HepG2 (cell line): ENCODE measurements around the gene POU2AF3. TPM values are rescaled to one million over a fixed set of nuclear protein-coding genes. Genes with fewer than 3 reads are reported as not detected.

ENCODE experiments used
- EP300 ChIP-seq, 3 experiments: sonication (generic) in 1 of 3; formaldehyde crosslinking in 1 of 3; IDR thresholded peaks; 2 replicates each; pipeline versions ENCODE4 v1.5.1 to v1.6.1; 2011 to 2020; ENCODE audit warnings: low read depth in 2 of 3, low read length in 2 of 3, borderline replicate concordance in 1 of 3, improper control_type of control experiment in 1 of 3, mild to moderate bottlenecking in 1 of 3, missing genetic modification reagents in 1 of 3, moderate library complexity in 1 of 3
- GZF1 ChIP-seq: sonication (generic); formaldehyde crosslinking; IDR thresholded peaks from 2 replicates; pipeline ENCODE4 v1.5.1; 2020; ENCODE audit warnings: mild to moderate bottlenecking, missing genetic modification reagents
- IRF2 ChIP-seq: IDR thresholded peaks from 2 replicates; pipeline ENCODE4 v1.6.1; 2018; ENCODE audit warnings: missing genetic modification reagents, missing compliant biosample characterization
- LCORL ChIP-seq, 2 experiments: fragments of 450-650 bp in 1 of 2; sonication (generic) in 1 of 2; formaldehyde crosslinking in 1 of 2; IDR thresholded peaks; 2 replicates each; pipeline versions ENCODE4 v1.5.0 to v1.6.1; 2017 to 2020; ENCODE audit warnings: antibody characterized with exemption in 1 of 2, missing genetic modification reagents in 1 of 2
- MAF1 ChIP-seq: sonication (generic); formaldehyde crosslinking; IDR thresholded peaks from 2 replicates; pipeline ENCODE4 v1.5.0; 2020; ENCODE audit warnings: missing genetic modification reagents, borderline replicate concordance
- TEAD2 ChIP-seq: sonication (generic); formaldehyde crosslinking; IDR thresholded peaks from 2 replicates; pipeline ENCODE4 v1.9.0; 2021; ENCODE audit warnings: missing genetic modification reagents
- ZFX ChIP-seq: sonication (generic); formaldehyde crosslinking; IDR thresholded peaks from 2 replicates; pipeline ENCODE4 v1.4.0; 2020; ENCODE audit warnings: mild to moderate bottlenecking, low read depth, missing genetic modification reagents, moderate library complexity
- ZNF350 ChIP-seq: sonication (generic); formaldehyde crosslinking; IDR thresholded peaks from 2 replicates; pipeline ENCODE4 v1.4.0; 2020; ENCODE audit warnings: mild to moderate bottlenecking, low read depth, missing genetic modification reagents, borderline replicate concordance
- ZNF7 ChIP-seq: IDR thresholded peaks from 2 replicates; pipeline ENCODE4 v1.6.1; 2016; ENCODE audit warnings: missing biosample characterization, missing genetic modification reagents
- polyA plus RNA-seq, 8 experiments: library from polyadenylated mRNA; depleted of rRNA in 3 of 8; stranded (reverse) in 7 of 8; unstranded in 1 of 8; fragments of >200 nt; fragmentation: Illumina TruSeq in 4 of 8; extraction: Trizol in 4 of 8; gene quantifications; 2 replicates each; pipeline versions ENCODE4 v1.2.1 to v1.2.3, GENCODE V29; 2011 to 2016; ENCODE audit warnings: low read depth in 4 of 8, missing spikeins in 1 of 8, mixed read lengths in 1 of 8; ENCODE audit not compliant: insufficient read depth in 1 of 8
- total RNA-seq, 5 experiments: library from RNA; depleted of rRNA; stranded (reverse); fragments of >200 nt; fragmentation: Illumina TruSeq; extraction: Trizol; gene quantifications; 2 replicates each; pipeline ENCODE4 v1.2.3, GENCODE V29; 2016; ENCODE audit warnings: low read depth in 1 of 5
- TF ChIP-seq, protein P1 (sequence below): fragments of 450-650 bp; IDR thresholded peaks from 2 replicates; pipeline ENCODE4 v1.6.1; 2017; ENCODE audit warnings: mild to moderate bottlenecking
- TF ChIP-seq, protein P2 (sequence below): sonication (generic); formaldehyde crosslinking; IDR thresholded peaks from 2 replicates; pipeline ENCODE4 v1.5.0; 2020; ENCODE audit warnings: mild to moderate bottlenecking, missing genetic modification reagents
- TF ChIP-seq, protein P3 (sequence below): IDR thresholded peaks from 2 replicates; pipeline ENCODE4 v1.6.1; 2012; ENCODE audit warnings: low read depth, low read length, improper control_type of control experiment
- TF ChIP-seq, protein P4 (sequence below): sonication (generic); formaldehyde crosslinking; IDR thresholded peaks from 2 replicates; pipeline ENCODE4 v1.4.0; 2020; ENCODE audit warnings: missing genetic modification reagents, borderline replicate concordance
- TF ChIP-seq, protein P5 (sequence below): sonication (generic); formaldehyde crosslinking; IDR thresholded peaks from 2 replicates; pipeline ENCODE4 v1.4.0; 2020; ENCODE audit warnings: missing genetic modification reagents, borderline replicate concordance

The POU2AF3 gene
- total and polyA plus RNA-seq, 2 of the 13 experiments (the other 11 are each of a cell fraction or from before 2014, with no cell fraction given), result 7.8 to 71.2 TPM

DNA sequence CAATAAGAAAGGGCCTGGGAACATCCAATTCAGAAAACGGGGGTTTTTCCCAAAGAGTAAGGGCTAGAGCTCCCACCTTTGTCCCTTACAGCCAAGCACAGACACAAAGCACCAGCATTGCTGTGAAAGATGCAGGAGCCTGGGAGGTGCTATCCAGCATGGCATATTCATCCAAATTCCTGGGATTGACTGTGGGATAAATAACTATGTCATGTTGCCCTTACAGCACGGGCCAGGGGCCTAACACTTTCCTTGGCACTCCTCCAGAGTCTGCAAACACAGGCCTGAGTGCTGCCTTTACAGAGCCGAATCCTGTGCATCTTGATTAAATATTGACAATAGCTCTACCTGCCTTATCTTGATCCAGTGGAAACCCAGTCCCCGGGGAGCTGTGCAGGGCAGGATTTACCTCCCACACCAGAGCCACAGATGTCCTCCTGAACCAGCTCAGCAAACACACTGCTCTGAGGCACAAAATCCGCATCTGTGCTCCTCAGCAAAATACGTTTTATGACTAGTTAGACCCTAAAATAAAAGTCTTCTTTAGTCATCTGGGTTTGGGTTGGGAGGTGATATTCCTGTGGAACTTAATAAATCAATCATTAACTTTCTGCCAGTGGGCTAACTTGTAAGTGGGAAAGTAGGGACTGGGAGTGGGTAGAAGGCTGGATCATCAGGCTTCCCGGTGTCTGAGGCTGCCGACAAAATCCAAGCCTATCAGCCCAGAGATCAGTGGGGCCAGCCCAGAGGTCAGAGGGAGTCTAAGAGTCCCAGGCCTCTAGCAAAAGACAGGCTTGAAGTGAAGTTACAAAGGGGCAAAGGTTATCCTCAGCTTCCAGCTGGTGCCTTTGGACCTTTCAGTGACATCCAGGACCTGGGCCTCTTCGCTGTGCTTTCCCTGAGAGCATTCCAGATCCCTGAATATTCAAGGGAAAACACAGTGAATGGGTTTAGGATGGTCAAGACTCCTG is 36.5 kb downstream of the POU2AF3 start (continued):
- TF ChIP-seq, protein P1, sequence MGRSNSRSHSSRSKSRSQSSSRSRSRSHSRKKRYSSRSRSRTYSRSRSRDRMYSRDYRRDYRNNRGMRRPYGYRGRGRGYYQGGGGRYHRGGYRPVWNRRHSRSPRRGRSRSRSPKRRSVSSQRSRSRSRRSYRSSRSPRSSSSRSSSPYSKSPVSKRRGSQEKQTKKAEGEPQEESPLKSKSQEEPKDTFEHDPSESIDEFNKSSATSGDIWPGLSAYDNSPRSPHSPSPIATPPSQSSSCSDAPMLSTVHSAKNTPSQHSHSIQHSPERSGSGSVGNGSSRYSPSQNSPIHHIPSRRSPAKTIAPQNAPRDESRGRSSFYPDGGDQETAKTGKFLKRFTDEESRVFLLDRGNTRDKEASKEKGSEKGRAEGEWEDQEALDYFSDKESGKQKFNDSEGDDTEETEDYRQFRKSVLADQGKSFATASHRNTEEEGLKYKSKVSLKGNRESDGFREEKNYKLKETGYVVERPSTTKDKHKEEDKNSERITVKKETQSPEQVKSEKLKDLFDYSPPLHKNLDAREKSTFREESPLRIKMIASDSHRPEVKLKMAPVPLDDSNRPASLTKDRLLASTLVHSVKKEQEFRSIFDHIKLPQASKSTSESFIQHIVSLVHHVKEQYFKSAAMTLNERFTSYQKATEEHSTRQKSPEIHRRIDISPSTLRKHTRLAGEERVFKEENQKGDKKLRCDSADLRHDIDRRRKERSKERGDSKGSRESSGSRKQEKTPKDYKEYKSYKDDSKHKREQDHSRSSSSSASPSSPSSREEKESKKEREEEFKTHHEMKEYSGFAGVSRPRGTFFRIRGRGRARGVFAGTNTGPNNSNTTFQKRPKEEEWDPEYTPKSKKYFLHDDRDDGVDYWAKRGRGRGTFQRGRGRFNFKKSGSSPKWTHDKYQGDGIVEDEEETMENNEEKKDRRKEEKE, result no peak
- TF ChIP-seq, protein P2, sequence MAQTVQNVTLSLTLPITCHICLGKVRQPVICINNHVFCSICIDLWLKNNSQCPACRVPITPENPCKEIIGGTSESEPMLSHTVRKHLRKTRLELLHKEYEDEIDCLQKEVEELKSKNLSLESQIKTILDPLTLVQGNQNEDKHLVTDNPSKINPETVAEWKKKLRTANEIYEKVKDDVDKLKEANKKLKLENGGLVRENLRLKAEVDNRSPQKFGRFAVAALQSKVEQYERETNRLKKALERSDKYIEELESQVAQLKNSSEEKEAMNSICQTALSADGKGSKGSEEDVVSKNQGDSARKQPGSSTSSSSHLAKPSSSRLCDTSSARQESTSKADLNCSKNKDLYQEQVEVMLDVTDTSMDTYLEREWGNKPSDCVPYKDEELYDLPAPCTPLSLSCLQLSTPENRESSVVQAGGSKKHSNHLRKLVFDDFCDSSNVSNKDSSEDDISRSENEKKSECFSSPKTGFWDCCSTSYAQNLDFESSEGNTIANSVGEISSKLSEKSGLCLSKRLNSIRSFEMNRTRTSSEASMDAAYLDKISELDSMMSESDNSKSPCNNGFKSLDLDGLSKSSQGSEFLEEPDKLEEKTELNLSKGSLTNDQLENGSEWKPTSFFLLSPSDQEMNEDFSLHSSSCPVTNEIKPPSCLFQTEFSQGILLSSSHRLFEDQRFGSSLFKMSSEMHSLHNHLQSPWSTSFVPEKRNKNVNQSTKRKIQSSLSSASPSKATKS, result no peak
- TF ChIP-seq, protein P3, sequence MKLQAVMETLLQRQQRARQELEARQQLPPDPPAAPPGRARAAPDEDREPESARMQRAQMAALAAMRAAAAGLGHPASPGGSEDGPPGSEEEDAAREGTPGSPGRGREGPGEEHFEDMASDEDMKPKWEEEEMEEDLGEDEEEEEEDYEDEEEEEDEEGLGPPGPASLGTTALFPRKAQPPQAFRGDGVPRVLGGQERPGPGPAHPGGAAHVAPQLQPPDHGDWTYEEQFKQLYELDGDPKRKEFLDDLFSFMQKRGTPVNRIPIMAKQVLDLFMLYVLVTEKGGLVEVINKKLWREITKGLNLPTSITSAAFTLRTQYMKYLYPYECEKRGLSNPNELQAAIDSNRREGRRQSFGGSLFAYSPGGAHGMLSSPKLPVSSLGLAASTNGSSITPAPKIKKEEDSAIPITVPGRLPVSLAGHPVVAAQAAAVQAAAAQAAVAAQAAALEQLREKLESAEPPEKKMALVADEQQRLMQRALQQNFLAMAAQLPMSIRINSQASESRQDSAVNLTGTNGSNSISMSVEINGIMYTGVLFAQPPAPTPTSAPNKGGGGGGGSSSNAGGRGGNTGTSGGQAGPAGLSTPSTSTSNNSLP, result peak; percentile 54; the same call in 1 of the 2 replicates
- peak; percentile 86 for TF ChIP-seq IRF2 (CRISPR knock-in tag)
- TF ChIP-seq, protein P4, sequence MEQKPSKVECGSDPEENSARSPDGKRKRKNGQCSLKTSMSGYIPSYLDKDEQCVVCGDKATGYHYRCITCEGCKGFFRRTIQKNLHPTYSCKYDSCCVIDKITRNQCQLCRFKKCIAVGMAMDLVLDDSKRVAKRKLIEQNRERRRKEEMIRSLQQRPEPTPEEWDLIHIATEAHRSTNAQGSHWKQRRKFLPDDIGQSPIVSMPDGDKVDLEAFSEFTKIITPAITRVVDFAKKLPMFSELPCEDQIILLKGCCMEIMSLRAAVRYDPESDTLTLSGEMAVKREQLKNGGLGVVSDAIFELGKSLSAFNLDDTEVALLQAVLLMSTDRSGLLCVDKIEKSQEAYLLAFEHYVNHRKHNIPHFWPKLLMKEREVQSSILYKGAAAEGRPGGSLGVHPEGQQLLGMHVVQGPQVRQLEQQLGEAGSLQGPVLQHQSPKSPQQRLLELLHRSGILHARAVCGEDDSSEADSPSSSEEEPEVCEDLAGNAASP (CRISPR knock-in tag), result peak; percentile 84
- peak; percentile 69; the same call in 1 of the 2 replicates for TF ChIP-seq LCORL (IDR thresholded peaks at IDR 0.05)
- TF ChIP-seq LCORL (CRISPR knock-in tag; IDR thresholded peaks at IDR 0.05), result peak; percentile 94
- peak in 1 of 2 experiments; percentile 94; a peak in 2 of 4 replicates for TF ChIP-seq EP300 (IDR thresholded peaks at IDR 0.05; ENCODE audit: low read depth in 2 of 2, low read length in 2 of 2)
- peak; percentile 78; the same call in 1 of the 2 replicates for TF ChIP-seq EP300 (CRISPR knock-in tag; IDR thresholded peaks at IDR 0.05; ENCODE audit: borderline replicate concordance)
- TF ChIP-seq, protein P5, sequence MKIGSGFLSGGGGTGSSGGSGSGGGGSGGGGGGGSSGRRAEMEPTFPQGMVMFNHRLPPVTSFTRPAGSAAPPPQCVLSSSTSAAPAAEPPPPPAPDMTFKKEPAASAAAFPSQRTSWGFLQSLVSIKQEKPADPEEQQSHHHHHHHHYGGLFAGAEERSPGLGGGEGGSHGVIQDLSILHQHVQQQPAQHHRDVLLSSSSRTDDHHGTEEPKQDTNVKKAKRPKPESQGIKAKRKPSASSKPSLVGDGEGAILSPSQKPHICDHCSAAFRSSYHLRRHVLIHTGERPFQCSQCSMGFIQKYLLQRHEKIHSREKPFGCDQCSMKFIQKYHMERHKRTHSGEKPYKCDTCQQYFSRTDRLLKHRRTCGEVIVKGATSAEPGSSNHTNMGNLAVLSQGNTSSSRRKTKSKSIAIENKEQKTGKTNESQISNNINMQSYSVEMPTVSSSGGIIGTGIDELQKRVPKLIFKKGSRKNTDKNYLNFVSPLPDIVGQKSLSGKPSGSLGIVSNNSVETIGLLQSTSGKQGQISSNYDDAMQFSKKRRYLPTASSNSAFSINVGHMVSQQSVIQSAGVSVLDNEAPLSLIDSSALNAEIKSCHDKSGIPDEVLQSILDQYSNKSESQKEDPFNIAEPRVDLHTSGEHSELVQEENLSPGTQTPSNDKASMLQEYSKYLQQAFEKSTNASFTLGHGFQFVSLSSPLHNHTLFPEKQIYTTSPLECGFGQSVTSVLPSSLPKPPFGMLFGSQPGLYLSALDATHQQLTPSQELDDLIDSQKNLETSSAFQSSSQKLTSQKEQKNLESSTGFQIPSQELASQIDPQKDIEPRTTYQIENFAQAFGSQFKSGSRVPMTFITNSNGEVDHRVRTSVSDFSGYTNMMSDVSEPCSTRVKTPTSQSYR, result peak; percentile 45; the same call in 1 of the 2 replicates
- 0 out of 2 replicates have a peak, but pooled peaks have one; percentile 66 for TF ChIP-seq GZF1
- no peak for TF ChIP-seq ZNF7 (CRISPR knock-in tag)
- no peak for TF ChIP-seq TEAD2
- TF ChIP-seq ZFX (CRISPR knock-in tag), result peak; percentile 78; the same call in 1 of the 2 replicates
- TF ChIP-seq MAF1, result no peak
- peak; percentile 85; the same call in 1 of the 2 replicates for TF ChIP-seq ZNF350
